Gastrocnemius medialis (tissue), 4 donors: ENCODE measurements around the gene ATP9A.

Source experiments
- POLR2A ChIP-seq, 2 donors: fragments of 450-650 bp; IDR thresholded peaks; one replicate each; pipeline ENCODE4 v1.6.1; 2017; ENCODE audit warnings: antibody characterized with exemption in 2 of 2, mild to moderate bottlenecking in 2 of 2, moderate library complexity in 2 of 2
- TF ChIP-seq, protein P1 (sequence below), 5 experiments: fragments of 450-650 bp in 3 of 5; fragments of 200-600 bp in 2 of 5; sonication (generic) in 2 of 5; IDR thresholded peaks in 4 of 5; conservative IDR thresholded peaks in 1 of 5; 1 replicate in 4 of 5; 2 replicates in 1 of 5; pipeline ENCODE4 v1.5.1; 2016 to 2019; ENCODE audit warnings: antibody characterized with exemption in 5 of 5, mild to moderate bottlenecking in 3 of 5, moderate library complexity in 3 of 5

DNA sequence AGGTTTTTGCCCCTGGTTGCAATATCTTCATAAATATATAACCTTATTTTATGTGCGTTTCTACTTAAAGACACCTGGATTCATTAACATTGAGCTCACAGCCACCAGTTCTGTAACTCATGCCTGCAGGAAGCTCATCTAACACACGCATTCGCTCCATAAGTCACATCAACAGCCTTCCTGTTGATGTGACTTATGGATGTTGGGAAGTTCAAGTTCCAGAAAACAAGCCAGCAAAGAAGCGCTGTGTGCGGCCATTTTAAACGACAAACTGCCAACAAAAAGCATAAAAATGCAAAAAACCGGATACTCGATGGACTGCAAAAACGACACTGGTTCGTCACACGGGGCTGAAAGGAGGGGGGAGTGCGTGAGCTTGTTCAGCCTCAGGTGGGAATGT, 147.8 kb downstream of the ATP9A start:
- TF ChIP-seq, protein P1, sequence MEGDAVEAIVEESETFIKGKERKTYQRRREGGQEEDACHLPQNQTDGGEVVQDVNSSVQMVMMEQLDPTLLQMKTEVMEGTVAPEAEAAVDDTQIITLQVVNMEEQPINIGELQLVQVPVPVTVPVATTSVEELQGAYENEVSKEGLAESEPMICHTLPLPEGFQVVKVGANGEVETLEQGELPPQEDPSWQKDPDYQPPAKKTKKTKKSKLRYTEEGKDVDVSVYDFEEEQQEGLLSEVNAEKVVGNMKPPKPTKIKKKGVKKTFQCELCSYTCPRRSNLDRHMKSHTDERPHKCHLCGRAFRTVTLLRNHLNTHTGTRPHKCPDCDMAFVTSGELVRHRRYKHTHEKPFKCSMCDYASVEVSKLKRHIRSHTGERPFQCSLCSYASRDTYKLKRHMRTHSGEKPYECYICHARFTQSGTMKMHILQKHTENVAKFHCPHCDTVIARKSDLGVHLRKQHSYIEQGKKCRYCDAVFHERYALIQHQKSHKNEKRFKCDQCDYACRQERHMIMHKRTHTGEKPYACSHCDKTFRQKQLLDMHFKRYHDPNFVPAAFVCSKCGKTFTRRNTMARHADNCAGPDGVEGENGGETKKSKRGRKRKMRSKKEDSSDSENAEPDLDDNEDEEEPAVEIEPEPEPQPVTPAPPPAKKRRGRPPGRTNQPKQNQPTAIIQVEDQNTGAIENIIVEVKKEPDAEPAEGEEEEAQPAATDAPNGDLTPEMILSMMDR (IDR thresholded peaks at IDR 0.05 in 4 of 5, conservative IDR thresholded peaks at IDR 0.05 in 1 of 5) = no peak
- no peak for TF ChIP-seq POLR2A (IDR thresholded peaks at IDR 0.05)
